Natural killer cell (primary cell): ENCODE data around the gene SLC2A13. TPM values are rescaled to one million over a fixed set of nuclear protein-coding genes. Genes with fewer than 3 reads are reported as not detected.
"Not testable (repeated sequence)": the region's sequence is repeated elsewhere in the genome, so short reads cannot be mapped to it uniquely, and the experiment has no call there.

ENCODE experiments used
- ATAC-seq, 3 donors: fragments of 150-1000 bp in 2 of 3; fragments of 200-7000 bp in 1 of 3; cut with Tn5 transposase; 1 replicate in 1 of 3; 2 replicates in 2 of 3; pipeline ENCODE4 v1.10.0; 2021; ENCODE audit warnings: mild to moderate bottlenecking in 2 of 3, moderate library complexity in 2 of 3
- DNase-seq, 2 donors: peaks; one replicate each; pipeline versions ENCODE4 v3.0.0 to v3.0.0-alpha.2; 2013 to 2021; ENCODE audit warnings: mixed read lengths in 1 of 2
- H3K27ac ChIP-seq: one replicate; pipeline ENCODE4 v1.5.1; 2013; ENCODE audit warnings: mild to moderate bottlenecking, low read length
- H3K27me3 ChIP-seq: one replicate; pipeline ENCODE4 v1.6.1; 2013; ENCODE audit warnings: low read length; ENCODE audit not compliant: control insufficient read depth, insufficient read depth
- H3K36me3 ChIP-seq: one replicate; pipeline ENCODE4 v1.6.1; 2013; ENCODE audit warnings: low read length; ENCODE audit not compliant: control insufficient read depth, insufficient read depth
- H3K4me1 ChIP-seq: one replicate; pipeline ENCODE4 v1.6.1; 2013; ENCODE audit warnings: low read length; ENCODE audit not compliant: control insufficient read depth, insufficient read depth
- H3K4me3 ChIP-seq: one replicate; pipeline ENCODE4 v1.5.1; 2013; ENCODE audit warnings: low read length
- H3K9me3 ChIP-seq: one replicate; pipeline ENCODE4 v1.6.1; 2013; ENCODE audit warnings: low read length; ENCODE audit not compliant: control insufficient read depth, insufficient read depth
- H3K27ac Mint-ChIP-seq, 2 donors: one replicate each; pipeline ENCODE4 v1.8.0; 2022; ENCODE audit warnings: mild to moderate bottlenecking in 2 of 2, mixed read lengths in 2 of 2, moderate library complexity in 1 of 2
- H3K27me3 Mint-ChIP-seq, 2 donors: one replicate each; pipeline ENCODE4 v1.8.0; 2022; ENCODE audit warnings: low read depth in 2 of 2, mixed read lengths in 2 of 2
- H3K36me3 Mint-ChIP-seq: one replicate; pipeline ENCODE4 v1.8.0; 2022; ENCODE audit warnings: mixed read lengths
- H3K4me1 Mint-ChIP-seq, 2 donors: one replicate each; pipeline ENCODE4 v1.8.0; 2022; ENCODE audit warnings: mixed read lengths in 2 of 2
- H3K4me3 Mint-ChIP-seq: one replicate; pipeline ENCODE4 v1.8.0; 2022; ENCODE audit warnings: mild to moderate bottlenecking, moderate library complexity, mixed read lengths
- H3K9me3 Mint-ChIP-seq, 2 donors: one replicate each; pipeline ENCODE4 v1.8.0; 2022; ENCODE audit warnings: mixed read lengths in 2 of 2
- CTCF ChIP-seq: fragments of 200-600 bp; IDR thresholded peaks from one replicate; pipeline ENCODE4 v1.8.0; 2022; ENCODE audit warnings: antibody characterized with exemption
- WGBS: methylation state at CpG from one replicate; pipeline ENCODE4 v1.1.7; 2013; ENCODE audit warnings: missing lambda C conversion rate; ENCODE audit not compliant: insufficient coverage; 5-methylcytosine and 5-hydroxymethylcytosine counted together
- intact Hi-C: fragments of 100-400 bp; cut with micrococcal nuclease; formaldehyde crosslinking; loops from one replicate; pipeline ENCODE4 v1.14.2; 2022
- total RNA-seq, 4 donors: library from RNA; stranded (reverse); fragments of 120-200 nt in 1 of 4; gene quantifications; one replicate each; pipeline versions ENCODE4 v1.2.3 to v1.2.4, GENCODE V29; 2013 to 2022

SLC2A13 gene
- total RNA-seq, 3 donors from 2014 or later (not counting 1 experiment from before 2014, with no cell fraction given) = 6.0 to 10.9 (median 8.7) TPM

- no peaks in the 10 kb centered on the region for H3K36me3 ChIP-seq
- TF ChIP-seq CTCF = no peak
- Mint-ChIP-seq H3K9me3 (no peaks in the 10 kb centered on the region), H3K27ac (no peak overlapping the region), H3K36me3 (no peaks in the 10 kb centered on the region), H3K4me3 (no peak overlapping the region), H3K27me3 (no peaks in the 10 kb centered on the region), H3K4me1 (no peaks in the 10 kb centered on the region)
- no peaks in the 10 kb centered on the region for H3K9me3 ChIP-seq
- H3K4me1 ChIP-seq = no peaks in the 10 kb centered on the region
- no peak for ATAC-seq
- DNase-seq = no peak
- intact Hi-C loops = no loop called here
- whole genome bisulfite sequencing = no CpG with 5 or more reads among the region's 1 CpG
- H3K27me3 ChIP-seq = no peaks in the 10 kb centered on the region
- H3K4me3 ChIP-seq = no peak overlapping the region
- H3K27ac ChIP-seq = no peak overlapping the region
These were observed 312.9 kb downstream of the SLC2A13 start for GRCh38 chr12:39792938-39793337.

- H3K27ac ChIP-seq = no peak overlapping the region
- no peaks in the 10 kb centered on the region for H3K36me3 ChIP-seq
- ATAC-seq (no peak), DNase-seq (no peak)
- H3K4me3 Mint-ChIP-seq = no peak overlapping the region
- no peaks in the 10 kb centered on the region for H3K27me3 Mint-ChIP-seq
- H3K9me3 ChIP-seq = no peaks in the 10 kb centered on the region
- 94% methylated on average over 2 of the region's 2 CpGs for WGBS
- no peaks in the 10 kb centered on the region for H3K36me3 Mint-ChIP-seq
- intact Hi-C loops = no loop called here
- TF ChIP-seq CTCF = no peak
- H3K4me1 ChIP-seq = no peaks in the 10 kb centered on the region
- H3K4me1 Mint-ChIP-seq = no peaks in the 10 kb centered on the region
- no peak overlapping the region for H3K27ac Mint-ChIP-seq
- no peaks in the 10 kb centered on the region for H3K9me3 Mint-ChIP-seq
- H3K4me3 ChIP-seq = no peak overlapping the region
- no peaks in the 10 kb centered on the region for H3K27me3 ChIP-seq
These were observed 317.6 kb downstream of the SLC2A13 start for GRCh38 chr12:39788239-39788638.

- intact Hi-C loops, H3K9me3 Mint-ChIP-seq, H3K4me3 Mint-ChIP-seq, H3K36me3 Mint-ChIP-seq, H3K27me3 ChIP-seq, H3K27ac ChIP-seq, ATAC-seq, H3K4me1 Mint-ChIP-seq, H3K4me1 ChIP-seq, H3K27me3 Mint-ChIP-seq, H3K9me3 ChIP-seq, H3K36me3 ChIP-seq, H3K27ac Mint-ChIP-seq, DNase-seq, H3K4me3 ChIP-seq: not testable (repeated sequence)
- 89% methylated on average over 1 of the region's 2 CpGs for WGBS
These were observed 320.1 kb downstream of the SLC2A13 start for GRCh38 chr12:39785814-39786213.

- Histone ChIP-seq H3K27me3 (no peaks in the 10 kb centered on the region), H3K4me3 (no peak overlapping the region), H3K9me3 (no peaks in the 10 kb centered on the region), H3K27ac (no peak overlapping the region), H3K4me1 (no peaks in the 10 kb centered on the region), H3K36me3 (no peaks in the 10 kb centered on the region)
- no peaks in the 10 kb centered on the region for H3K9me3 Mint-ChIP-seq
- TF ChIP-seq CTCF = no peak
- WGBS = 74% methylated on average over 6 of the region's 7 CpGs
- intact Hi-C loops = no loop called here
- H3K36me3 Mint-ChIP-seq = no peaks in the 10 kb centered on the region
- H3K27me3 Mint-ChIP-seq = no peaks in the 10 kb centered on the region
- H3K27ac Mint-ChIP-seq = no peak overlapping the region
- DNase-seq = no peak
- no peaks in the 10 kb centered on the region for H3K4me1 Mint-ChIP-seq
- no peak for ATAC-seq
- no peak overlapping the region for H3K4me3 Mint-ChIP-seq
These were observed 323.8 kb downstream of the SLC2A13 start for GRCh38 chr12:39782026-39782545.
